Right hindlimb (tissue), 1 donor: ENCODE results near the gene PRRX1.

ENCODE experiments used
- DNase-seq: peaks from one replicate; pipeline ENCODE4 v3.0.0-alpha.2; 2018

PRRX1 gene

GRCh38 chr1:170723518-170723917 is 59.6 kb downstream of the PRRX1 start:
- DNase-seq, result no peak

- DNase-seq, result no peak
Observed at GRCh38 chr1:170725326-170725725, 61.4 kb downstream of the PRRX1 start.

- DNase-seq, result no peak
Observed at GRCh38 chr1:170727963-170728362, 64.0 kb downstream of the PRRX1 start.

GRCh38 chr1:170729225-170730002 is 65.5 kb downstream of the PRRX1 start:
- DNase-seq, result no peak

- no peak for DNase-seq
Observed at GRCh38 chr1:170730014-170730413, 66.1 kb downstream of the PRRX1 start.

- no peak for DNase-seq
Observed at GRCh38 chr1:170730438-170730837, 66.5 kb downstream of the PRRX1 start.

- no peak for DNase-seq
Observed at GRCh38 chr1:170731566-170732251, 67.8 kb downstream of the PRRX1 start.

GRCh38 chr1:170732252-170732588 is 68.3 kb downstream of the PRRX1 start:
- DNase-seq, result no peak

GRCh38 chr1:170734412-170735175 is 70.7 kb downstream of the PRRX1 start:
- no peak for DNase-seq

- no peak for DNase-seq
Observed at GRCh38 chr1:170735366-170736263, 71.7 kb downstream of the PRRX1 start.

GRCh38 chr1:170739803-170740202 is 75.9 kb downstream of the PRRX1 start:
- no peak for DNase-seq

GRCh38 chr1:170741678-170742077 is 77.7 kb downstream of the PRRX1 start:
- no peak for DNase-seq

- no peak for DNase-seq
Observed at GRCh38 chr1:170742600-170742999, 78.7 kb downstream of the PRRX1 start.

GRCh38 chr1:170743083-170743482 is 79.2 kb downstream of the PRRX1 start:
- DNase-seq, result no peak

- DNase-seq, result no peak
Observed at GRCh38 chr1:170749549-170749948, 85.6 kb downstream of the PRRX1 start.

GRCh38 chr1:170749959-170750358 is 86.0 kb downstream of the PRRX1 start:
- no peak for DNase-seq

- DNase-seq, result no peak
Observed at GRCh38 chr1:170755795-170756194, 91.9 kb downstream of the PRRX1 start.

GRCh38 chr1:170758992-170759391 is 95.1 kb downstream of the PRRX1 start:
- DNase-seq, result no peak

- DNase-seq, result no peak
Observed at GRCh38 chr1:170765279-170765678, 101.3 kb downstream of the PRRX1 start.

- no peak for DNase-seq
Observed at GRCh38 chr1:170765712-170766330, 101.9 kb downstream of the PRRX1 start.

GRCh38 chr1:170768929-170769328 is 105.0 kb downstream of the PRRX1 start:
- DNase-seq, result no peak

- DNase-seq, result no peak
Observed at GRCh38 chr1:170769691-170770090, 105.8 kb downstream of the PRRX1 start.
